Measurements from ENCODE around the gene KLRC2.
A peak's percentile ranks its signal among the peaks of the same experiment; 100 is the strongest.
"Not testable (repeated sequence)": the region's sequence is repeated elsewhere in the genome, so short reads cannot be mapped to it uniquely, and the experiment has no call there.

The KLRC2 gene

GRCh38 chr12:10406725-10407124 lies 29.1 kb downstream of the KLRC2 start:
- DNase-seq = no peak
- intact Hi-C loops (cut with DNase I) = no loop called here

GRCh38 chr12:10405294-10405693 lies 30.5 kb downstream of the KLRC2 start:
- DNase-seq = no peak
- intact Hi-C loops (cut with DNase I) = no loop called here

GRCh38 chr12:10404798-10405197 lies 31.0 kb downstream of the KLRC2 start:
- intact Hi-C loops (cut with DNase I) = no loop called here
- DNase-seq = no peak

- intact Hi-C loops (cut with DNase I) = no loop called here
- no peak for DNase-seq
Measured at GRCh38 chr12:10400829-10401228, 35.0 kb downstream of the KLRC2 start.

- intact Hi-C loops (cut with DNase I) = no loop called here
- no peak for DNase-seq
Measured at GRCh38 chr12:10398168-10398567, 37.6 kb downstream of the KLRC2 start.

- intact Hi-C loops (cut with DNase I) = no loop called here
- DNase-seq = no peak
Measured at GRCh38 chr12:10397296-10397695, 38.5 kb downstream of the KLRC2 start.

- peak in 1 of 10 donors; percentile 37 for DNase-seq
- intact Hi-C loops (cut with DNase I) = not testable (repeated sequence)
Measured at GRCh38 chr12:10396176-10396575, 39.6 kb downstream of the KLRC2 start.

GRCh38 chr12:10395390-10395998 lies 40.3 kb downstream of the KLRC2 start:
- DNase-seq = no peak

GRCh38 chr12:10394531-10395152 lies 41.2 kb downstream of the KLRC2 start:
- DNase-seq; intact Hi-C loops (cut with DNase I): not testable (repeated sequence)

More at GRCh38 chr12:10395390-10395998, 40.3 kb downstream of the KLRC2 start:
- intact Hi-C loops (cut with DNase I) = no loop called here

GRCh38 chr12:10393291-10393690 lies 42.5 kb downstream of the KLRC2 start:
- intact Hi-C loops (cut with DNase I) = no loop called here
- DNase-seq = no peak

- intact Hi-C loops (cut with DNase I) = no loop called here
Measured at GRCh38 chr12:10392394-10392930, 43.3 kb downstream of the KLRC2 start.

GRCh38 chr12:10390991-10391390 lies 44.8 kb downstream of the KLRC2 start:
- intact Hi-C loops (cut with DNase I) = not testable (repeated sequence)
- peak in 2 of 10 donors; percentile 55 to 69 for DNase-seq

More at GRCh38 chr12:10392394-10392930, 43.3 kb downstream of the KLRC2 start:
- no peak for DNase-seq

- intact Hi-C loops (cut with DNase I) = no loop called here
- DNase-seq = no peak
Measured at GRCh38 chr12:10389904-10390303, 45.9 kb downstream of the KLRC2 start, which contains the start of gene KLRK1. Gene KLRK1, minus strand, starts transcription at chr12:10390041. Its CDS starts 1,231 bp downstream, at chr12:10388810.

- intact Hi-C loops (cut with DNase I) = no loop called here
- DNase-seq = no peak
Measured at GRCh38 chr12:10388624-10389413, 47.0 kb downstream of the KLRC2 start.

- DNase-seq; intact Hi-C loops (cut with DNase I): not testable (repeated sequence)
Measured at GRCh38 chr12:10387498-10387897, 48.3 kb downstream of the KLRC2 start.

GRCh38 chr12:10386857-10387256 lies 49.0 kb downstream of the KLRC2 start:
- intact Hi-C loops (cut with DNase I) = no loop called here
- no peak for DNase-seq

- DNase-seq = no peak
- intact Hi-C loops (cut with DNase I) = no loop called here
Measured at GRCh38 chr12:10385166-10385613, 50.6 kb downstream of the KLRC2 start.

- no peak for DNase-seq
- intact Hi-C loops (cut with DNase I) = no loop called here
Measured at GRCh38 chr12:10384191-10384590, 51.6 kb downstream of the KLRC2 start.

GRCh38 chr12:10381928-10382628 lies 53.7 kb downstream of the KLRC2 start:
- DNase-seq = no peak

More at GRCh38 chr12:10381928-10382628, 53.7 kb downstream of the KLRC2 start:
- intact Hi-C loops (cut with DNase I) = no loop called here
